ENCODE results near the gene TTC31.

Gene TTC31

GRCh38 chr2:74488643-74489481 is 6.0 kb downstream of the TTC31 start:
- DNase-seq = no peak

DNA sequence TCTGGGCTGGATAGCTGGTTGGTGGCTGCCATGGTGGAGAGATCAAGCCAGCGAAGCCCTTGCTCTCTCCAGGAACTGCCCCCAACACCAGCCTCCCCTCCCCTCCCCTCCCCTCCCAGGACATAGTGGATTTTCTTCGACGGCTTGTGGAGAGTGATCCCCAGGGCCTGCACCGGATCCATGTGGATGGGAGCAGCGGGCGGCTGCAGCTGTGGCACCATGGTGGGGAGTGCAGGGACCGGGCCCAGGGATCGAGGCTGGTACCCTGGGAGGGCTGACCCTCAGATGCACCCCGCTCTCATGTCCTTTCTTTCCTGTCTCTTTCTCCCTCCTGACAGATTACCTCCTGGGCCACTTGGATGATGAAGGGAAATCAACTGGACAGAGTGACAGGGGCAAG is 7.0 kb downstream of the TTC31 start:
- no peak for DNase-seq

DNA sequence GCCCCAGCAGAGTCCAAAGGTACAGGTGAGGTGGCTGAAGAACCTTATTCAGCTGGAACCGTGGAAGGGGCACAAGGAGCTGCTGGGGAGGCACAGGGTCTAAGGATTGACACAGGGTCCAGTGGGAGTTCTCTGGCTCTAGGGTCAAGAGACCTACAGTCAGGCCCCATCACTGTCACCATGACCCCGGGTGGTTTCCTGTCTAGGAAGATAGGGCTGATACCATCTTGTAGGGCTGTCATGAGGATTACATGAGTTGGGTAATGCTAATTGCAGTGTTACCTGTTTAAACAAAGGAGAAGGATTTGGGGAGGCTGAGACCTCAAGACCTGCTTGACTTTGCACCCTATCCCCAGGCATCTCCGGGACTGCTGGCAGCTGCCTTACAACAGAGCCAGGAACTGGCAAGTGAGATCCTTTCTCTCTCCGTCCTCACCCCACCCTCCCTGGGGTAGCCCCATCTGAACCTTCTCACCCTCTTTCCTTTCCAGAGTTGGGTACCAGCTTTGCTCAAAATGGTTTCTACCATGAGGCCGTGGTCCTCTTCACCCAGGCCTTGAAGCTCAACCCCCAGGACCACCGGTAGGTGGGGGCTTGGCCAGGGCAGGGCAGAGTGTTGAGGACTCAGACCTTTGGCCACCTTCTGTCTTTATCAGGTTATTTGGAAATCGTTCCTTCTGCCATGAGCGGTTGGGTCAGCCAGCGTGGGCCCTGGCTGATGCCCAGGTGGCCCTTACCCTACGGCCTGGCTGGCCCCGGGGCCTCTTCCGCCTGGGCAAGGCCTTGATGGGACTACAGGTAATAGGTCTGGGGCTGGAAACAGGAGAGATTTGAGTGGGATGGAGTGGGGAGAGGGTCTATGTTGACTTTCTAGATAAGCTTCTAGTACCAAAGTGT is 9.0 kb downstream of the TTC31 start:
- DNase-seq = no peak

DNA sequence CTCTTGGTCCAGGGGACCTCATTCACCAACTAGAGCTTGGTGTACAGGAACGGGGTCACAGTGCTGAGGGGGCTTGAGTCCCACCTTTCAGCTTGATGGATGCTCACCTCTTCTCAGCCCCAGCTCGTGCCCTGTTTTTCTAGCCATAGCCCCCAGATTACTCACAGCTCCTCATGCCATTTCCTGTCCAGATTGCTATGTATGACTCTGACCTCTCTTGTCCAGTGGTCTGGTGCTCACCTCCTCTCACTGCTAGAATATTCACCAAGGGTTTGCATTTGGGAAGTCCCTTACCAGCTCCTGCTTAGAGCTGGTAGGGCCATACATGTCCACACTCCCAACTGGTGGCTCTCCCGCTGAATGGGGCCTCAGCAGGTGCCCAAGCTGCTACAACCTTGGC is 10.7 kb downstream of the TTC31 start:
- no peak for DNase-seq

DNA sequence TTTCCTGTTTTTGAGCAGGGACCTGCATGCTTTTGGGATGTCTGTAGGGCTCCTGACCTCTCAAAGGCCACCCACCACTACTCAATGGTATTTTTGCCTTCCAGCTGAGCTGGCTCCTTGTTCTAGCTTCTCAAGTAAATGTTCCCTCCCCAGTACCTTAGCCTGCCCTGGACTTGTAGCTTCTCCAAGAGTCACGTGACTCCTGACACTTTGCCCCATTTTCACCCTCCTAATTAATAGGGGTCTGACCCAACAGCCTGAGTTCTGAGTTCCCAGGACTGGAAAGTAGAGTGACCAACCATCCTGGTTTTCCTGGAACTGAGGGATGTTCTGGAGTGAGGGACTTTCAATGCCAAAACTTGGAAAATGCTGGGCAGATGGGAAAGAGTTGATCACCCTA is 12.6 kb downstream of the TTC31 start:
- no peak for DNase-seq

GRCh38 chr2:74496997-74497776 is 14.3 kb downstream of the TTC31 start:
- no peak for DNase-seq

DNA sequence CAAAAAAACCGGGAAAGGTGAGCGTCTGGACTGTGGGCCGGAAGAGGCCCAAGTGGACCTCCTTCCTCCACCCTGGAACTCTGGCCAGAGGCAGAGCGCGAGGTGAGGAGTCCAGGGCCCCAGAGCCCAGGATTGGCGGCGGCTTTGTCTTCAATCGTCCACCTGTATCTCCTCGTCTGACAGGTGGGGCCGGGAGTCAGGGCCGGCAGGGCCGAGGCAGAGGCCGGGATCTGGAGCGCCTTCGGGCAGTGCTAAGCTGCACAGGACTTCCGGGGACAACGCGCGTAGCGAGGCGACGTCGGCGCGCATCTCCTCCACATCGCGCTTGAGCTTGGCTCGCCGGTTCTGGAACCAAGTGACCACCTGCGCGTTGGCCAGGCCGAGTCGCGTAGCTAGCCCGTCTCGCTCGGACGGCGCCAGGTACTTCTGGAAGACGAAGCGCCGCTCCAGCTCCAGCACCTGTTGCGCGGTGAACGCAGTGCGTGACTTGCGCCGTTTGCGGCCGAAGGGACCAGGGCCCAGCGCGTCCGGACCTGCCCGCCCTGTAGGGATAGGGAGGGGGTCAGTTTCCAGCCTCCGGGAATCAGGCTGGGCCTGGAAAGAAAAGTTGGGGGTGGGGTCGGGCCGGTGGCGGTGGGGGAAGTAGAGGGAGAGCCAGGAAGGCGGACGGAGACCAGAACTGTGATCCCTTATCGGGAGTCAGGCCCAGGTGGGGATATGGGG is 15.1 kb downstream of the TTC31 start:
- no peak for DNase-seq

DNA sequence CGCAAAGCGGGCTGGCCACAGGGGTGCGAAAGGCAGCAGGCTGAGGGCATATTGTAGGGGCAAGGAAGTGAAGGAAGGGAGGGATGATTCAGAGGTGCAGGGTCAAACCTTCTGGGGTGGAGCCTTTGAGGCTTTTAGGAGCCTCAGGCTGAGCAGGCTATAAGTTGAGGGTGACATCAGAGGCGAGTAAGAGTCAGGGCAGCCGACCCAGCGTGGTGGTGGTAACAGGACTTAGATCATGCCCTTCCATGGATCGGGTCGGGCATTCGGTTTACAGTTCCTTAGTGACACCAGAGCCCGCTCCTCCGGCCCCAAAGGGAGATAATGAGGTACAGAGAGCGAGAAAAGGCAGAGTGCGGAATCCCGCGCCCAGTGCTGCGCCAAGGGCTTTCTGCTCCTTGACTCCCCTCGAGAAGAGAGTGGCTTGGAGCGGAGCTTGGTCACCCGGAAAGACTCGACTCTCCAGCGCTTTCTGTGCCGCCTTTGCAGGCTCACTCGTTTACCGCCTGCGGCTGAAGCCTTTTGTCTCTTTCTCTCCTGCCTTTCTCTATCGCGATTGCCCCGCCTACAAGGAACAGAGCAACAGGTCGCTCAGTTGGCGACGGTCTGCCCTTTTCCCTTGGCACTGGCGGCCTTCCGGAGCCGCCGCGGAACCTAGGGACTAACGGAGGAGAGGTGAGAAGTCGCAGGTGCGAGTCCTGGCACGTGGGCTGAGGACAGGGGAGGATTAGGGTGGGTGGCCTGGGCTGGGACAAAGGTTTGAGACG is 15.8 kb downstream of the TTC31 start:
- no peak for DNase-seq

- no peak for DNase-seq
These were observed 16.5 kb downstream of the TTC31 start, which contains the start of gene LBX2 for GRCh38 chr2:74499267-74499939. Gene LBX2 (minus strand): TSS chr2:74499603. CDS start chr2:74499537, 66 bp downstream.

DNA sequence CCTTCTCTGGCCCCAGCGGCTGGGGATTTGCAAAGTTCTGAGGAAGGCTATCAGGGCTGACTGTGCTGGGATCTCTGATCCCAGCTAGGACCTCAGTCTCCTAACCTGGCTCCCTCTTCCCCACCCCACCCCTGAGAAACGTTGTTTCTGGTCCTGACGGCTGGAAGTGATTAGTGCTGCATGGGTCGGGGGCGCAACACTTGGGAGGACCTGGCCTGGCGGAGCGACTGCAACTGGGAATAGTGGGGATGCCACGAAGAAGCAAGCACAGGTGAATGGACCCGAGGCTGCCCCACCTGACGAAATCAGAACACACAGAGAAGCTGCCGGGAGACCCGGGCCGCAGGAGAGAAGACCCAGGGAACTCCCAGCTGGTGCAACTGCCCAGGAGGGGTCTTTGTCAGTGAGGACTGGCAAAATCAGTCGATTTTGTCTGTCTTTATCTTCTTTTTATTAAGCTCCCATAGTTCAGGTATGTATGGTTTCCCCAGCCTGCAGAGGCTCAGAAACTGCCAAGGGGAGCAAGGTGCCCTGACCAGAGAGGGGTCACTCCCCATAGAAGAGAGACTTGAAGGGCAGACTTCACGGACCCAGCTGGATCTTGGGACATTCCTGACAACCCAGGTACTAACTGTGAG is 17.2 kb downstream of the TTC31 start:
- DNase-seq = no peak

DNA sequence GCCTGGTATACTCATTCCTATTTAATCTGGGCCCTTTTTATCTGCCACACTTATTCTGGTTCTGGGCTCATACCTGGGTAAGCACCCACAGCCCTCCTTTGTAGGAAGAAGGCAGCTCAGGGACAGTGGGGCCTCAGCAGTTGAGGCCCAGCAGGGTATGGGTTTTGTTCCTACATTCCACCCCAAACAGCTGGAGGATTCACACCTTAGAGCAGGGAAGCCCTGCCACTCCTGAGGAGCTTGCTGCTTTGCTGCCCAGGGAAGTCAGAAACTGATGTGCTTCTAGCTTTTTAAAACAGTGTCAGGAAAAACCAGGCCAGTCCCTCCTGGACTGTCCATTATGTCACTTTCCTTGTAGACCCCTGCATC is 17.7 kb downstream of the TTC31 start:
- DNase-seq = no peak

DNA sequence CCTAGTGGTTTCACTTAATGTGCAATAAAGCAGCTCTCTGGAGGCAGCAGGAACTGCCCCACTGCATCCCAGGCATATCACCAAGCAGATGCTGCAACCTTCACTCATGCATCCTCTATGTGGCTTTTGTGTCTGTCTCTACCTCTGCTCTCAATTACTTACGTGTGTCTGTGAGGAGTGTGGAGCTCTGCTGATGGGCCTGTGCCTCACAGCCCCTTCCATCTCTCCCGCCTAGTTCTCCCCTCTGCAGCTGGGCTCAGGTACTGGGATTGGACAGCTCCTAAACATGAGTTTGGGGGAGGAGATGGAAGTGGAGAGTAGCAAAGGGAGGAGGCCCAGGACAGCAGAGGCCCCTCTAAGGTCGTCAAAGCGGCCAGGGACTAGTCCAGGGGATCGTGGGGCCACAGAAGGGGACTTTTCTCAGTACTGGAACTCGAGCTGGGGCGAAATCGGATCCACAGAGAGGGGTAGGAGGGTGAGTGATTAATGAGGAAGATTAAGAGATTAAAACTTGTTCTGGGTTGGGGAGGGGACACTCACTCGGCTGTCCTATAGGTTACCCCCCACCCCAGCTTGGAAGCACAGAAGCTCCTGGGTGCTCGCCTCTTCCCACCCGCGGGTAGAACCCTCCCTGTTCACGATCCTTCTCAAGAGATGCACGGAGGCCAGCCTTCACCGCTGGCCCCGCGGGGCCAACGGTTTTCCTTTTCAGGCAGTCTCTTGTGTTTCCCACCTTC is 18.6 kb downstream of the TTC31 start:
- no peak for DNase-seq

DNA sequence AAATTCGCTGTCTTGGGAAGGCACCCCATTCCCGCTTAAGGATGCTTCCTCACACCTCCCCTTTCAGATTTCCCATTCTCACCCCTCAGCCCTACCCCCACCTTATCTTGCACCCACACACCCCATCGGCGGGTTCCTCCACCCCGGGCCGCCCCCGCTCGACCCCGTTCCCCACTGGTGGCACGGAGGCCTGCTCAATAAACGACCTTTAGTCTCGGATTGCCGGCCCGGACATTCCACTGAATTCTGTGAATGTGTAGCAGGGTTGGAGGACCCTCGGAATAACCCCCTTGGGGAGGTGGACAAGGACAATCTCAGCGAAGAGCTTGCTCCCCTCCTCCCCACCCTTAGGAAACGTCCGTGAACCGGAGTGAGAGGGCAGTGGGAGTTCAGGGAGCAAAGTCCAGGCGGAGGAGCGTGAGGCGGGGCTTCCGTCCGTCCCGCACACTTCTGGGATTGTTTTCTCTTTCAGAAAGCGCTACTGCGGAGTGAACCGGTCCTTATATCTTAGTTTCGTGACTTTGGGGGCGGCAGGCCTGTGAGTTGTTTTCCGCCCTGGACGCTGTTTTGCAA is 19.4 kb downstream of the TTC31 start:
- DNase-seq = no peak

DNA sequence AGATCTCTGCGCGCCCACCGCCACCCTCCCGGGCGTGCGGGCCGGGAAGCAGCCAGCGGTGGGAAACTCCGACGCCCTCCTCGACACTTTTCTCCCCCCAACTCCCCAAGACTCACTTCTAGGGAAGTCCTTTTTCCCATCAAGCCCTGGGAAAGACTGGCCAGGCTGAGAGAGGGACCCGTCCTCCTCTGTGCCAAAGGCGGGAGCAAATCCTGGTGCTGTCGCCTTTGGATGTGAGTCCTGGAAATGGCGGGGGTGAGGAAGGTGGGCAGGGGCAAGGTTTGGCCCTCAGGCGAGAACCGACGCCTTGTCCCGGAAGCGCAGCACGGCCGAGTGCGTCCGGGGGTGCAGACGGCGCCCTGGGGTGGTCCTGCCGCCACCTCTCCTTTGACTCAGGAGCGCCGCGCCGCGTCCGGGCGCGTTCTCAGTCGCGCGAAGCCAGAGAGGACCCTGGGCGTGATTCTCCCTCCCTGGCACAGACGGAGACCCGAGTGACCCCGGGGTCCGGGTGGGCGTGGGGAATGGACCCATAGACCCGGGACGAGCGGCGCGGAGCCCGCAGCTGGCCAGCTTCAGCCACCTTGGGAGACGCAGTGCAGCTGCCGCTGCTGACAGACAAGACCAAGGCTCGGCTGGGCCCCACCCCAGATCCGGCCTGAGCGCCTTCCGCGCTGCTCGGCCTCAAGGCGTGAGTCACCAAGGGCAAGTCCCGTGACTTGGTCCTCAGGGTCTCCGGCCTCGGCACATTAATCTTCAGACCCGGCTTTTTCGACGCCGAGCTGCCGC is 20.0 kb downstream of the TTC31 start:
- no peak for DNase-seq

- DNase-seq = no peak
These were observed 20.9 kb downstream of the TTC31 start for GRCh38 chr2:74503506-74504475.

GRCh38 chr2:74504591-74504990 is 21.7 kb downstream of the TTC31 start:
- no peak for DNase-seq
